Adipocyte (in vitro differentiated cells): ENCODE measurements around the gene XRN2.

Source experiments
- DNase-seq: peaks from one replicate; pipeline ENCODE4 v3.0.0-alpha.2; 2015; ENCODE audit warnings: low read depth
- H3K27me3 ChIP-seq: replicated peaks from 2 replicates; pipeline ENCODE4 v1.7.0; 2013; ENCODE audit warnings: mild to moderate bottlenecking, low read length, moderate library complexity; ENCODE audit not compliant: control insufficient read depth, insufficient read depth
- H3K36me3 ChIP-seq: 2 replicates; pipeline ENCODE4 v1.7.0; 2013; ENCODE audit warnings: low read length, mild to moderate bottlenecking, moderate library complexity; ENCODE audit not compliant: control insufficient read depth, insufficient read depth, severe bottlenecking
- H3K4me1 ChIP-seq: 2 replicates; pipeline ENCODE4 v1.7.0; 2013; ENCODE audit warnings: mild to moderate bottlenecking, low read length, moderate library complexity; ENCODE audit not compliant: control insufficient read depth, insufficient read depth
- H3K4me3 ChIP-seq: 2 replicates; pipeline ENCODE4 v1.7.0; 2013; ENCODE audit warnings: mild to moderate bottlenecking, low read length, moderate library complexity
- H3K9ac ChIP-seq: 2 replicates; pipeline ENCODE4 v1.7.0; 2013; ENCODE audit warnings: mild to moderate bottlenecking, low read length, moderate library complexity
- H3K9me3 ChIP-seq: 2 replicates; pipeline ENCODE4 v1.7.0; 2013; ENCODE audit warnings: mild to moderate bottlenecking, low read length, moderate library complexity; ENCODE audit not compliant: control insufficient read depth

Gene XRN2

GRCh38 chr20:21301940-21302663 is 1.0 kb upstream of the XRN2 start:
- Histone ChIP-seq H3K9me3 (no peaks in the 10 kb centered on the region), H3K36me3 (no peaks in the 10 kb centered on the region), H3K27me3 (no peaks in the 10 kb centered on the region), H3K4me3 (peak overlapping the region; percentile 99), H3K9ac (peak overlapping the region; percentile 97), H3K4me1 (peaks cover 15% of the 10 kb centered on the region)
- no peak for DNase-seq

DNA sequence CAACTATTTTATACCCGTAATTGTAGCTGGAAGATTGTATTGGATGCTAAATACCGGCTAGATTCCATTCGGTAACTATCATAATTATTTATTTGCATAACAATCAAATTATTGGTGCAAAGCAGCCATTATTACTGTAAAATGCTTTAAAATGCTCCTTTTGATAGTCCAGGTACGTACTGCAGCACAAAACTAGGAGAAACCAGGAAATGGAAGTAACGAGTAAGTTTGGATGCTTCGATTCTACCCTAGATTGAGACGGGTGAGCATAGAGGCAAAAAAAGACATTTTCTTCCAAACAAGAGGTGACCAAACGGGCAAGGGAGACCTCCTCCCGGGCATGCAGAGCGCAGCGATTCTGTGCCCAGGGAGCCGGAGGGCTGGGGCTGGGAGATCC is 469 bp upstream of the XRN2 start:
- Histone ChIP-seq H3K27me3 (no peaks in the 10 kb centered on the region), H3K36me3 (no peaks in the 10 kb centered on the region)
- DNase-seq = no peak

DNA sequence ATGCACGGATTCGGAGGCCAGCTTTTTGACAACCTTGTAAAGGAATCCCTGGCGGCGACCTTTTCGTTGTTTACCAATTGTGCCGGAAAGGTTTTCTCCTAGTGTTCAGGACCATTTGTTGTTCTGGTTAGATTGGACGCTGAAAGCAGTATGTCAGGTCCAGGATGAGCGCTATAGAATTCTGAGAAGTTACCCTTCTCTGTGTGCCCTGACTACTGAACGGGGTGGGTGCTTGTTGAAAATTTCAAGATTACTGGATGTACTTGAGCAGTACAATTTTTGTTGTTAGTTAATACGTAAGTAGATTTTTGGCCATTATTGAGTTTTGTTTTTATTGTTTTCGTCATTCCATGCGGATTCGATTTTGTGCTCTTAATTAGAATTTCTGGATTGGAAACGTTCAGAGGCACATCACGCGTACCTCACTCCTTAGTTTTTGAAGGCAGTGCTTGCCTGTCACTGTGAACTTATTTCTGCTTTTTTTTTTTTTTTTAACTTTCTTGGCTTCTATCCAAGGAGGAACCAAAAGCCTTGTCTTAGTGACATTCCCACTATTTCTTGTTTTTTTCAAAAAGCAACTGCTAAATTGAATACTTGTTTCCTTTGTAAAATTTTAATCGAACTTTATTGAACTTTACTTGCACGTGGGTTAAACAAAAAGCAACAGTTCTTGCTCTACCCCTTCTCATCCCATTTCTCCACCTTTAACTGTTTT is 898 bp downstream of the XRN2 start:
- DNase-seq = peak; percentile 64
- Histone ChIP-seq H3K4me3 (peak overlapping the region; percentile 99), H3K27me3 (no peaks in the 10 kb centered on the region), H3K9ac (peak overlapping the region; percentile 97), H3K9me3 (no peaks in the 10 kb centered on the region), H3K36me3 (peaks cover 6% of the 10 kb centered on the region), H3K4me1 (peaks cover 15% of the 10 kb centered on the region)

More for the DNA sequence above, 469 bp upstream of the XRN2 start:
- Histone ChIP-seq H3K9me3 (no peaks in the 10 kb centered on the region), H3K4me1 (peaks cover 15% of the 10 kb centered on the region), H3K4me3 (peak overlapping the region; percentile 99), H3K9ac (peak overlapping the region; percentile 97)

GRCh38 chr20:21308340-21308739 is 5.2 kb downstream of the XRN2 start:
- H3K4me3 ChIP-seq = no peak overlapping the region
- no peaks in the 10 kb centered on the region for H3K27me3 ChIP-seq
- H3K36me3 ChIP-seq = peaks cover 6% of the 10 kb centered on the region
- H3K9ac ChIP-seq = no peak overlapping the region
- H3K4me1 ChIP-seq = peaks cover 16% of the 10 kb centered on the region
- no peak for DNase-seq
- no peaks in the 10 kb centered on the region for H3K9me3 ChIP-seq

DNA sequence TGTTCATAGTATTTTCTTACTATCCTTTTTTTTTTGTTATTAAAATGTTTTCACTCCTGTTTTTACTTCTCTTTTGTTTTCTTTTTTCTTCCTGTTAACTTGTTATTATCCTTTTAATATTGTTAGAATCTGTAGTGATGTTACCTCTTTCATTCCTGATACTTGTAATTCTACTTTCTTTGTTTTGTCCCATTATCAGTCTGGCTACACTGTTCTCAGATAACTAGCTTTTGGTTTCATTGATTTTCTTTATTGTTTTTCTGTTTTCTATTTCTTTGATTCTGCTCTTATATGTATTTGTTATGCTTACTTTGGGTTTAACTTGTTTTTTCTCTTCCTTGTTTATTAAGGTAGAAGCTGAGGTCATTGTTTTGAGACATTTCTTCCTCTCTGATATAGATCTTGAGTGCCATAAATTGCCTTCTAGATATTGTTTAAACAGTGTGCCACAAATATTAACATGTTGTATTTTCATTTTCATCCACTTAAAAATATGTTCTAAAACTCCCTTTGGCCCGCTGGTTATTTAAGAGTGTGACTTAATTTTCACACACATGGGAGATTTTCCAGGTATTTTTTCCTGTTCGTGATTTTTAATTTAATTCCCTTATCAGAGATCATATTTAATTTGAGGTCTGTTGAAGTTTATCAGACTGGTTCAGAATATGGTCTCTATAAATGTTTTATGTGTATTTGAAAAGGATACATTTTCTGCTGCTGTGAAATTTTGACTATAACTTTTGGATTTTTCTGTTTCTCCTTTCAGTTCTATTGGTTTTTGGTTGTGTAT is 6.7 kb downstream of the XRN2 start:
- Histone ChIP-seq H3K4me3 (no peak overlapping the region), H3K36me3 (peaks cover 6% of the 10 kb centered on the region), H3K27me3 (no peaks in the 10 kb centered on the region), H3K9me3 (no peaks in the 10 kb centered on the region), H3K9ac (no peak overlapping the region), H3K4me1 (peaks cover 12% of the 10 kb centered on the region)
- no peak for DNase-seq

DNA sequence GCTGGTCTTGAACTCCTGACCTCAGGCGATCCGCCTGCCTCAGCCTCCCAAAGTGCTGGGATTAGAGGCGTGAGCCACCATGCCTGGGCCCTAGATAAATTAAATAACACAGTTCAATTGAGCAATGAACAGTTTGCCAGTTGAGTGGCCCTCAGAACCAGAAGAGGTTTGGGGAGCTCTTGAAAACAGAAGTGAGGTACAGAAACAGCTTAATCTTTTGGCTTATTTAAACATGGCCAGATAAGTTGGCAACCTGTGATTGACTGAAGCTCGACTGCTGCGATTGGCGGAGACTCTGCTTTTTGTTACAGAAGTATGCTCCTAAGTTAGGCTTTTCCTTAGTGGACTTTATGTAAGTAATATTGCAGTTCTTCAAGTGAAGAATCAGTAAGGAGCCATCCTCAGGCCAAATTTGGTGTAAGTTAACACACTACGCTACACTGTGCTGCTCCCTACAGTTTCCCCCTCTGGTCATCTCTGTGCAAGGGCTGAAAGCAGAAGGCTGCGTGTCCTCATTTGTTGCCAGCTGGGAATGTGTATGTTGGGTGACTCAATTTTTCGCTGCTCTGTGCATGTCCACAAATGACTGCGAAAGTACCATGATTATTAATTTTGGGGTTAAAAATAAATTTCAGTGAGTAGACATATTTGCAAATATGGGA is 9.8 kb downstream of the XRN2 start:
- Histone ChIP-seq H3K4me3 (no peak overlapping the region), H3K9me3 (no peaks in the 10 kb centered on the region), H3K4me1 (peaks cover 18% of the 10 kb centered on the region), H3K36me3 (peaks cover 6% of the 10 kb centered on the region), H3K9ac (no peak overlapping the region), H3K27me3 (no peaks in the 10 kb centered on the region)
- no peak for DNase-seq

- Histone ChIP-seq H3K4me3 (no peak overlapping the region), H3K36me3 (no peaks in the 10 kb centered on the region), H3K9me3 (peaks cover 2% of the 10 kb centered on the region), H3K9ac (no peak overlapping the region), H3K27me3 (no peaks in the 10 kb centered on the region), H3K4me1 (peaks cover 31% of the 10 kb centered on the region)
- DNase-seq = peak; percentile 32
Measured at GRCh38 chr20:21315138-21315537, 12.0 kb downstream of the XRN2 start.

DNA sequence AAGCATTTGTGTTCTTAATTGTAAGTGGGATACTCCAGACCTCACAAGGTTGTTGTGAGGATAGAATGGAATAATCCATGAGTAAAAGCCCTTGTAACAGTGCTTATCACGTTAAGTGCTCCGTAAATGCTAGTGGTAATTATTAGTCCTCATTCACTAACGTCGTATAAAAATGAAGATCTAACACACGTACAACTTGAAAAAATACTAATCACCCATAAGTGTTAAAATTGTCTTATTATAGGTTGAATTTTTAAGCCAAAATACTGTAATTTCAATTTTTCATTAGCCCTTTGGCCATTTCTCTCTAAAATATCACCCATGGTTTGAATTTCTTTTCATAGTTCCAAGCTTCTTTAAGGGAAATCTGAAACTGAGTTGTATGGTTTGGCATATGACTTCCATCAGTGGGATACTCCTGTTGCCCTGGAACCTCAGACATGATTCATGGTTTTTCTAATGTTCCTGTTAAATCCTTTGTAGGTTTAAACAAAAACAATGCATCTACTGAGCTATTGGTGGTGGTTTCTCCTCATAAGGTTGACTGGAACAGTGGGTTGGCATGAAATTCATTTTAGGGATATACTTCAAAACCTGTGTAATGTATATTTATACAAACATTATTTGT is 19.1 kb downstream of the XRN2 start:
- Histone ChIP-seq H3K4me1 (peaks cover 35% of the 10 kb centered on the region), H3K36me3 (no peaks in the 10 kb centered on the region), H3K9me3 (peaks cover 6% of the 10 kb centered on the region), H3K9ac (no peak overlapping the region), H3K27me3 (no peaks in the 10 kb centered on the region), H3K4me3 (no peak overlapping the region)
- no peak for DNase-seq

GRCh38 chr20:21322921-21323331 is 19.8 kb downstream of the XRN2 start:
- Histone ChIP-seq H3K36me3 (no peaks in the 10 kb centered on the region), H3K9ac (no peak overlapping the region), H3K4me3 (no peak overlapping the region), H3K4me1 (peaks cover 34% of the 10 kb centered on the region), H3K9me3 (peaks cover 6% of the 10 kb centered on the region), H3K27me3 (no peaks in the 10 kb centered on the region)
- DNase-seq = no peak

DNA sequence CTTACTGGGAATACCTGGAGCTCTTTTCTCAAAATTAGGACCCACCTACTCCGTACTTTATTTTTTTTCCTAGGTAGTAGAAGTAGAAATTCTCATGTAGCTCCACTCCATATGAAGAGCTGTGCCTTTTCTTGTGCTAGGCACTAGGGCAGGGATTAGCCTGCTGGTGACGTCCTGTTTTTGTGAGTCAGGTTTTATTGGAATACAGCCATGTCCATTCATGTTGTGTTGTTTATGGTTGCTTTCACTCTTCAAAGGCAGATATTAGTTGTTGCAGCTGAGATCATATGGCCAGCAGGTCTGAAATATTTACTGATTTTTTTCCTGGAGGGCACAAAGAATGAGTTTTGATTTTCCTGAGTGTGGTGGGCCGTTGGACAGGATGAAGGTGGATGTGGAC is 20.5 kb downstream of the XRN2 start:
- Histone ChIP-seq H3K4me1 (peaks cover 27% of the 10 kb centered on the region), H3K4me3 (no peak overlapping the region), H3K27me3 (no peaks in the 10 kb centered on the region), H3K9ac (no peak overlapping the region), H3K36me3 (peaks cover 5% of the 10 kb centered on the region), H3K9me3 (peaks cover 6% of the 10 kb centered on the region)
- DNase-seq = peak; percentile 50
